Germinal center (tissue), 1 donor: Measurements from ENCODE around the gene TP53INP2.
A peak's percentile ranks its signal among the peaks of the same experiment; 100 is the strongest.
"Not testable (repeated sequence)": the region's sequence is repeated elsewhere in the genome, so short reads cannot be mapped to it uniquely, and the experiment has no call there.

Experiments
- DNase-seq: peaks from one replicate; pipeline ENCODE4 v3.0.0; 2012; ENCODE audit warnings: mixed read lengths, low spot score

TP53INP2 gene

DNA sequence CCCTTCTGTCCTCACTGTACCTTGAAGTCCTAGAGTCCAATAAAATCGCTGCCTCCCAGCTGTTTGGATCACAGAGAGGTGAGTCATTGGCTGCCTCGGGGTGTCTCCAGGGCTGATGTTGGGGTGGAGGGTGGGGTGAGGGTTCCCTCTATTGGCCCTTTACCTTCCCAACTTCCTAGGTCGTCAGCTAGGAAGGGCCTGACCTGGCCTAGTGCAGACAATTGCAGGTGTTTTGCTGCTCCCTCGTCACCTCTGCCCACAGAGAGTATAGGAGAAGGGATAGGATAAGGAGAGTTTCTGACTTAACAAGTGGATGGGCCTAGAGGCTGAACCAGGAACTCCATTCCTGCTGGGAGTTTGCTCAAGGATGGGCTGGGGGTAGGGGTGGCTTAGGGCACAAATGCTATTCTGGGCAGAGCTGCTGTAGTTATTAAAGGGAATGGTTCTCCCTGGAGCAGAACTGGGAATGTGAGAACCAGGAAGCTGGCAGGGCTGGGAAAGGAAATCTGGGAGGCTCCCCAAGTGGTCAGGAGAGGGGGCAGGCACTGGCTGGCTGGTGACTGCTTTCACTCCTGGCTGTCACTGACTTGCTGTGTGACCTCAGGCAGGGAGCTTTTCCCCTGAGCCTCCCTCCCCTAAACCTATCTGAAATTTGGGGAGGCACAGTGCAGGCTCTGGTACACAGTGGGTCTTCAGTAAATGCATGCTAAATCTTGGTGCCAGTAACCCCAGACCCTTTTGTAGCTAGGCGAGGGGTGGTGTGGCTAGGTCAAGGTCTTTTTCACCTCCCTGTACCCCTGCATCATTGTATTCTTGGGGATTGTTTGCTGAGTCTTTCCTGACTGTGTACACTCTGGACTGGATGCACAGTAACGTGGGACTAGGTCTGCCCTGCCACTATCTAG is 1.5 kb downstream of the TP53INP2 start:
- DNase-seq: no peak

DNA sequence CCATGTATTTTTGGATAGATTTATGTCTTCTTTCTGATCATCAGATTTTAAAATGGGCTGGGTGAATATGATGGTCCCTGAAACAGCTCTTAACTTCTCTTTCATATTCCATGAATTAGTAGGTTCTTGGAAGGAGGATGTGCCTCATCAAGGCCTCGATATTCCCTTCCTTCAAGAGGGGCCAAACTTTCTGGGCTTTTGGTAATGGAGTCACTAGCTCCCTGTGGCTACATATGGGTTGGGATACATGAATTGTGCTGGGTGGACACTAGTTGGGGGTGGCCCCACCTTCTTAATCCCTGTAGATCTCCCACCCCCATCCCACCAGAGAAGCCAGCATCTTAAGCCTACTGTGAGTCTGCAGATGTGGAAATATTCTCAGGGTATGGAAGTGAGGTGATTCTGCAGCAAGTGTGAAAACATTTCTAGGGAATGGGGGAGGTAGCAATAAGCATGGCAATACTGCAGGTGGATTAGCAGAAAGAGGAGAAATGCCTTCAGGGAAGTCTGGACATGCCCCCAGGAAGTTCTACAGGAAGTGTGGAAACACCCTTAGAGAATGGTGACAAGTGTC is 2.2 kb downstream of the TP53INP2 start:
- DNase-seq: no peak

DNA sequence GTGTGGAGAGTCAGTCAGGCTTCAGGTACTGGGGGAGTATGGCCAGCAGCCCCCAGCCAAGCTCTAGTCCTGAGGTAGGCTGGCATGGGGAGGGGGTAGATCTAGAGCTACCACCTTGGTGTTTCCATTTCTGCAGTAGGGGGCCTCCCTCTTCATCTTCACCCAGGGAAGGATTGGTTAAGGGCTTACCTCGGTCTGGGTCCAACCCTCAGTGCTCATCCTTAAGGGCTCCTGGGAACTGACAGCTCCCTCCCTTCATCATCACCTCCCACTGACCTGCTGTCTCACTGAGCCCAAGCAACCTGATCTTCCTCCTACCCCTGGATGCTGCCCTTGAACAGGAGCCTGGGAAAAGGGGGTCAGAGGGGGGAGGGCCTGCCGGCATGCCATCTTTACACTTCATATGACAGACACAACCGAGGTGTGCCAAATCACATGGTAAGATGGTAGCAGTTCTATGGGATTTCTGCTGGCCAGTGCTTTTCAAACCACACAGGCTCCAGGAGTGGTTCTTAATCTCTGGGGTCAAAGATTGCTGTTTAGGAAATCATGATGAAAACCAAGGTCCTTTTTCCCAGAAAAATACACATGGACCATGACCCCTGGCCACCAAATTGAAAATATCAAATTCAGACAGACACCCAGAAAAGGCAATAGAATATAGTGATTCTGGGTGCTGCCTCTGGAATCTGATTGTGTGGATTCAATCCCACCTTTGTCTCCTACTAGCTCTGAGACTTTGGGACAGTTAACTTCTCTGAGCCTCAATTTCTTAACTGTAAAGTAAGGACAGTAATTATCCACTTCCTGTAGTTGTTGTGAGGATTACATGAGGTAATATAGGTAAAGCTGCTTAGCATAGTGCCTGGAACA is 3.0 kb downstream of the TP53INP2 start:
- DNase-seq: no peak

DNA sequence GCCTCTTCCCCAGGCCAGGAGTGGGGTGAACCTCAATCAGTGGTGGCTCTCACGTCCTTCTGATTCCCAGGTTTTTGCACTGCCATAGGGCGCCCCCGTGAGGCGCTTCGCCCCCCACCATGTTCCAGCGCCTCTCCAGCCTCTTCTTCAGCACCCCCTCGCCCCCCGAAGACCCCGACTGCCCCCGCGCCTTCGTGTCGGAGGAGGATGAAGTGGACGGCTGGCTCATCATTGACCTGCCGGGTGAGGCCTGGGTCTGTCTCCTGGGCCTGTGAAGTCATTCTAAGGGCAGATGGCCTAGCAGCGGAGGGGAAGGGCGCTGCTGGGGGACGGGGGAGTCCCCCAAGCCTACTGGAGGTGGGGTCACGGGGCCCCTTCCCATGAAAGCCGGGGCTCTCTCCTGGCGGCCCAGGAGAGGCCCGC is 4.5 kb downstream of the TP53INP2 start:
- peak; percentile 63 for DNase-seq

DNA sequence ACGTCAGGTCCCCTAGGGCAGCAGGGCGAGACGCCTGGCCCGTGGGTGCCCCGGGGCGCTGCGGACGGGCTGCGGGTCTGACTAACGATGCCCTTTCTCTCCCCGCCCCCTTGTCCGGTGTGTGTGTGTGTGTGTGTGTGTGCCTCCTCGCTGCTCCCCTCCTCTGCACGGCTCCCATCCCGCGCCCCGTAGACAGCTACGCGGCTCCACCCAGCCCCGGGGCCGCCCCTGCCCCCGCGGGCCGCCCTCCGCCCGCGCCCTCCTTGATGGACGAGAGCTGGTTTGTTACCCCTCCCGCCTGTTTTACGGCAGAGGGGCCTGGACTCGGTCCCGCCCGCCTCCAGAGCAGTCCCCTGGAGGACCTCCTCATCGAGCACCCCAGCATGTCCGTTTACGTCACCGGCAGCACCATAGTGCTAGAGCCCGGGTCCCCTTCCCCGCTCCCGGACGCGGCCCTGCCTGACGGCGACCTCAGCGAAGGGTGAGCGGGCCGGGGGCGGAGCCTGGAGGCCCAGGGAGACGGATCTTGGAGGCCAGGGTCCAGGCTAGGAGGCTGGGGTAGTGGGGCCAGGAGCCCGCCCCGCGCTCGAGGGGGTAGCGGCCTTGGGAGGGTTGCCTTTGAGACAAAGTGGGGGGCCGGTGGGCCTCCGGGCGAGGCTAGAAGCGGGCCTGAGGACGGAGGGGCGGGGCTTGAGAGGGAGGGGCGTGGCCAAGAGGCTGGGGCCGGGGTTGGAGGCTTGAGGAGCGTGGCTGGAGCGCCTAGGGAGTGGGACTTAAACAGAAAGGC is 5.1 kb downstream of the TP53INP2 start:
- peak; percentile 90 for DNase-seq

DNA sequence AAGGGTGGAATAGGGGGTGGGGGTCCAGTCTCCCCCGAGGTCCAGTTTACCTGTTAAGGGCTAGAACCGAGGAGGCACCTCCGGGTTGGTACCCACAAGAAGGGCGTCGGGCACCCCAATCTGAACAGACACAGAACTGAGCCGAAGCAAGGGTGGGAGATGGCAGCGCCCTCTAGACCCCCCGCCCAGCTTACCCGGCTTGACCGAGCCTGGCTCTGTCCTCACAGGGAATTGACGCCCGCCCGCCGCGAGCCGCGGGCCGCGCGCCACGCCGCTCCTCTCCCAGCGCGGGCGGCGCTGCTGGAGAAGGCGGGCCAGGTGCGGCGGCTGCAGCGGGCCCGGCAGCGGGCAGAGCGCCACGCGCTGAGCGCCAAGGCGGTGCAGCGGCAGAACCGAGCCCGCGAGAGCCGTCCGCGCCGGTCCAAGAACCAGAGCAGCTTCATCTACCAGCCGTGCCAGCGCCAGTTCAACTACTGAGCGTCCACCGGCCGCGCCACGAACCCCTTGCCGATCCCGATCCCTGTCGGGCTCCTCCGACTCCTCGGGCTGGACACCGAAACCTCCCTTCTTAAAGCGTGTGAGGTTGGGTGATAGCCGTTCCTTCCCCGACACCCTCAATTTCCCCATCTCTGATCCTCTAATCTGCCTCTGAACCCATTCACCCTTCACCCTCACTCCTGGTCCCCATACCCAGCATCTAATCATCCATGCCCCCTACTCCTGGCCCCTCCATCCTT is 5.9 kb downstream of the TP53INP2 start:
- peak; percentile 85 for DNase-seq

DNA sequence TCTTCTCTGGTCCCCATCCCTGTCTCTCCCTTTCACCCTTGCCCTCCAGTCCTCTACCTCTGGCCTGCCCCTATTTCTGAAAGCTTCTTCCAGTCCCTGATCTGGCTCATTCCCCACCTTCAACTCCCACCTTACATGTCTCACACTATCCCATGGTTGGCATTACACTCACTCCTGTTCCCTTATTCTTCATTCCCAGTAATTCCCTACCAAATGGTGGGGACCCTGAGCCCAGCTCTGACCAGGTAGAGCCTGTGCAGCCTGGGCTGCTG is 6.4 kb downstream of the TP53INP2 start:
- no peak for DNase-seq

DNA sequence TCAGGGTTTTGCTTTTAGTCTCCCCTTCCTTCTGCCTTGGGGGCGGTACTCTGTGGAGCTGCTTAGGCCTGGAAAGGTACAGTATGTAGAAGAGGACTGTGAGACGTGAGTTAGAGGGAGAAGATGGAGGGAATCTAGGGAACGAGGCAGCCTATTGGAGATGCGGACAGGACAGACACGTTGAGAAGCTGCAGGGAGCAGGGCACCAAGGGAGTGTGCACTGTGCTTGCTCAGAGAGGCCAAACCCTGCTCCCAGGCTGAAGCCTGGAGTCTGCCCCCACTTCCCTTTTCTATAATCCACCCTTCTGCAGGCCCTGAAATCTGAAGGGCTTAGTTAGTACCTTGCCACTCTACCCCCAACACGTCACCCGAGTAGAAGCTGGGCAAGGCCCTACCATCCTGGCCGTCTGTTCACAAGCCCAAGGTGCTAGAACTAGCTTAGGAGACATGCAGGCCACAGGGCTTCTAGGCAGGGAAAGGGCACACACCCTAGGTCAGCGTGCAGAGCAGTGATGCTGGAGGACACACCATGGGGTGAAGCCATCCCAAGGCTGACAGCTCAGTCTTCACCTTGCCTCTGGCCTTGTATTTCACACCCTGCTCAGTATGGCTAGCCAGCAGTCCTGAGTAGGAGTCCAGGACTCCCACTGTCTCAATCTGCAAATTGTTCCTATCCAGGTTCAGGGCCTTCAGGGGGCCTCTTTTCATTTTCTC is 6.9 kb downstream of the TP53INP2 start:
- no peak for DNase-seq

DNA sequence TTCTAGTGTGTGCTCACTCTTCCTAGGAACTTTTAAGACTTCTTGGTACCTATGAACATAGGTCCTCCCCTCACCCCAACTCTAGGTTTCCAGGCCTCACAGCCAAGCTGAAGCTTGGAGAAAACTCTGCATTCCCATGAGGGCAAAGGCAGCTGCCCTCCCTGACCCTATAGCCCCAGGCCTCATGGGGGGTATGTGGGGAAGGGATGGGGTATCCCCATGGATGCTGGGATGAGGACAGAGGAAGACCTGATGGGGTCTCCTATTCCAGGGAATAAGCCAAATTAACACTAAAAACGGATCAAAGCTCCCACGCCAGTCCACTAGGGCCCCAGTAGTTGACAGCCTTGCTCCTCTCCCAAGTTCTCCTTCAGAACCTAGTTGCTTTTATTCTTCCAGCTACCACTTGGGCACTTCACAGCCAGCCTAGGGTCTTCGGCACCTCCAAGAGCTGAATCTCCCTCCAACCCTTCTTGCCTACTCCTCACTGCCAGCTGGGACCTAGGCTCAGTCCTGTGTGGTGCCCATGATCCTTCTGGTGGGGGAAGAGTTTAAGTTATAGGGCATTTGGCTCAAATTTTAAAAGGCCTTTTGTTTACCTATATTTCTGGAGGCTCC is 7.8 kb downstream of the TP53INP2 start:
- no peak for DNase-seq

DNA sequence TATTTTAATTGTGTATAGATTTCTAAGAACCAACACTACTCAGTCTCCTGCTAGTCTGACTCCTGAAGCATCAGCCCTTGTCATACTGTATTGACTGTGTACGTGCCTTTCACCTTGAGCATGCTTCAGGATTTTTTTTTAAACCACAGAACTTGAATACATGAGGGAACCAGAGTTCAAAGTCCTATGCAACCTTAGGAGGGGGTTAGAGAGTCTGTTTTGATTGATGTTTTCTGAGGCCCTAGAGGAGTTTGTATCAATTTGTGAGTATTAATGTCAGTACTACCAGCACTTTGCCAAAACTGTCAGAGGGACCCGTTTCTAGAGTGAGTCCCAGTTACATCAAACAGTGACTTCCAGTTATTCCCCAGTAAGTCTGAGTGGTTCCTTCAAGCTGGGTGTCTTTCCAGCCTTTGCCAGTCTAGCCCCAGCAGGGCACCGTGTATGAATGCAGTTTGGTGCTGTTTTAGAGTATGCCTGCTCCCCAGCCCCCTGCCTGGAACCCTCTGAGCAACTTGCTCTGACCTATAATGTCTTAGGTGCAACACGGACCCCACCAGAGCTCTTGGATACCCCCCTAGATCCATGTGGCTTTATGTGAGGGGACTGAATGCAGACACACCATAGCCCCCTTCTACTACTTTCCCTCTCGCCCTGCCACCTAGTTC is 8.5 kb downstream of the TP53INP2 start:
- DNase-seq: no peak

DNA sequence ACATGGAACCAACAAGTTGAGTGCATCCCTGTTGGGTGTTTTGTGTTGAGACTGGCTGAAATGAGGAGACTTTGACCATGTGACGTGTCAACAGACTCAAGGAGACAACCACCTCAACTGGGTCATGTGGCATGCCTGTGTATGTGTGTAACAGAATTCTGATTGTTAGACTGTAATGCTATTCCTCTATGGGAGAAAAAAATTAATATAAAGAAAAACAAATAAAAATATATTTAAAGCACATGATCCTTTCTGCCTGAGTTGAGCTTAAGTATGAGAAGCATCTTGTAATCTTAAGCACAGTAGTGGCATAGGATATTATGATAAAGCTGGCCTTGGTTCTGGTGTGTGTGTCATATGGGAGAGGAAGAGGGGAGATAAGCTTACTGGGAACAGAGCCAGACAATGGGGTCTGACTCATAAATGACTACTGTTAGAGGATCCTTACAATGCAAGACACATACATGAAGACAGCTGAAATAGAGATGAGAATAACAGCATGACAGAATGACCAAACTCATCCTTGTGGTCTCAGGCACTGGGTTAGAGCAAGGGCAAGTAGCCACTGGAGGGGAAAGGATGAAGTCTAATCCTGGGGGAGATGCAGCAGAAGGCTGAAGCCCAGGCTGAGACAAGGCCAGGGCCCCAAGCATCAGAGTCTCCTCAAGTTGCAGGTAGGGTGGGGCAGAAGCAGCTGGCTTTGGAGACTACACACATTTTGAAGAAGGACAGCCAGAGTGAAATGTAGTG is 9.2 kb downstream of the TP53INP2 start:
- no peak for DNase-seq

DNA sequence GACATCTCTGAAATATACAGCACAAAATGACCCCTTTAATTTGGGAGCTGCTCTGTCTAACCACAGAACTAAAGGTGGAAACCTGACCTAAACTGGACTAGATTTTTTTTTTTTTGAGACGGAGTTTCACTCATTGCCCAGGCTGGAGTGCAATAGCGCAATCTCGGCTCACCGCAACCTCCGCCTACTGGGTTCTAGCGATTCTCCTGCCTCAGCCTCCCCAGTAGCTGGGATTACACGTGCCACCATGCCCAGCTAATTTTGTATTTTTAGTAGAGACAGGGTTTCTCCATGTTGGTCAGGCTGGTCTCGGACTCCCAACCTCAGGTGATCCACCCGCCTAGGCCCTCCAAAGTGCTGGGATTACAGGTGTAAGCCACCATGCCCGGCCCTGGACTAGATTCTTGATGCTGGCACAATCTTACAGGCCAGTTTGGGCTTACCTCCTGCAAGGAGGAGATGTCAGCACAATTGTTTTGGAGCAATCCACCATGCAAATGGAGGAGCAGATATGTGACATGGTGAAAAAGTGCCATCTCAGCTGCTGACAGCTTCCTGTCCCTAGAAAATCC is 9.9 kb downstream of the TP53INP2 start:
- not testable (repeated sequence) for DNase-seq

DNA sequence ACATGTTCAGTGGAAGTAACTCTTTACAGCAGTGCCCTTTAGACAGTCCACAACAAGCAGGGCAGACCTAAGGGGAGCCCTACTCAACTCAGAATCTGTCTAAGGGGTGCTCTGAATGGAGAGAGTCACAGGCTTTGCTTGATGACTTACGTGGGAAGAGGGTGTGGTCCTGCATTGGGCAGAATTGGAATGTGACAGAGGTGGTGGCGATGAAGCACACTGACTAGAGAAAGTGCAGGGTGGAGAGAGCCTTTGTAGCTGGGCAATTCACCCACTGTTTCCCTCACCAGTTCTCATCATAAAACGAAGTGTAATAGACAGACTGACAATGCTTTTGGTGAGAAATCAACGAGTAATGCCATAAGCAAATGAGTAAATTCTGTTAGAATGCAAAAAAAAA is 11.2 kb downstream of the TP53INP2 start:
- no peak for DNase-seq

DNA sequence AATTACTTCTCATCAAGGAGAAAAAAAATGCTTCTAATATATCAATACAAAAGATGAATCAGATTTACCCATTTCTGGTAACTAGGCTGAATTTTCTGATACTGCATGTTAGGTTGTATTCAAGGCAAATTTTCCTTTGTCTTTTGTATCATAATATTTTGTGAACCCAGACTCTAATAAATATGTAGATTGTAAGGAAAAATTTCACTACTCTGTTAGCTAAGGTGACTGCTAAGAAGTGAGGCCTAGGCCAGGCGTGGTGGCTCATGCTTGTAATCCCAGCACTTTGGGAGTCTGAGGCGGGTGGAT is 12.7 kb downstream of the TP53INP2 start:
- no peak for DNase-seq

DNA sequence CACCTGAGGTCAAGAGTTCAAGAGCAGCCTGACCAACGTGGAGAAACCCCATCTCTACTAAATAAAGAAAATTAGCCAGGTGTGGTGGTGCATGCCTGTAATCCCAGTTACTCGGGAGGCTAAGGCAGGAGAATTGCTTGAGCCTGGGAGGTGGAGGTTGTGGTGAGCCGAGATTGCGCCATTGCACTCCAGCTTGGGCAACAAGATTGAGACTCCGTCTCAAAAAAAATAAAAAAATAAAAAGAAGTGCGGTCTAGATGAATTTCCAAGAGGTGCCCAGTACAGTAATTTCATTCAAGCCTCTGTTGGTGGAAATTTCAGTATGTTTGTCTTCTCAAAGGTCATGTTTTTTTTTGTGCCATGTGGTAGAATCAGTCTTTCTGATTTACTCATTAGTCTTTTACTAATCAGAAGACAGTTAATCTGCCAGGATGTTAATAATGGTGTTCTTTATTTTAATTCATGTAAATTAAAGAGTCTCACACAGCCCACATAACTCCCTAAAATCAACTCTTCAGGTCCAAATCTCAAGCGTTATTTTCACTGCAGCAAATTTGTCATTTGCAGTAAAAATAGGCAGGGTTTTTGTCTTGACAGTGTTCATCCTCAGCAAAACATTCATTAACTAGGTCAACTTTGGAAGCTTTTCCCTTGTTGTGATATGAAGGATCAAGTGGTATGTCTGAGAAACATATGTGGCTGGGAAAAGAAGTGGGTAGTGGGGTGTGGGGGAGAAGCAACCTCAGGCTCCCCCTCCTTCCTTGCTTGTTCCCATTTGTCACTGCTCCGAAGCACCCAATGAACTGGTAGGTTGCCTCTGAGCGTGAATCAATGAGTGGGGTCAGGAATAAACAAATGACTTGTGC is 13.3 kb downstream of the TP53INP2 start:
- no peak for DNase-seq

DNA sequence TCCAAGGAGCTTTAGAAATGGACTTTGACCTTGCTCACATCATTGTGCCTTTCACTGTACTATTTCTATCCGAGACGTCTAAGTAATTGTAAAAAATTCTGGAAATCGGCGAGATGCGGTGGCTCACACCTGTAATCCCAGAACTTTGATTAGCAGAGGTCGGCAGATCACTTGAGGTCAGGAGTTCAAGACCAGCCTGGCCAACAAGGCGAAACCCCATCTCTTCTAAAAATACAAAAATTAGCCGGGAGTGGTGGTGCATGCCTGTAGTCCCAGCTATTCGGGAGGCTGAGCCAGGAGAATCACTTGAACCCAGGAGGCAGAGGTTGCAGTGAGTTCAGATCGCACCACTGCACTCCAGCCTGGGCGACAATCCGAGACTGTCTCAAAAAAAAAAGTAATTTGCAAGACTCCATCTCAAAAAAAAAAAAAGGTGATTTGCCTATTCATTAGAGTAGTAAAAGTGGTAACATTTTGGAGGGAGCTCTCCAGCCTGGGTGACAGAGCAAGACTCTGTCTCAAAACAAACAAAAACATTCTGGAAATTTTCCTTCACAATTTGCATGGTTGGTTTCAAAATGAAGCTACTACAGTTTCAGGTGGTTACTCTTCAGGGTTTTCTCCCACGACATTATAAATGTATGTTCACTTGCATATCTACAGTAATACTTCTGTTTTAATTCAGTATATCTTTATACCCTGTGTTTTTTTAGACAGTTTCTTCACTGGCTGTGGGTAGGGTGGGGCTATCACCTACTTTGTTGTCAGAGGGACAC is 15.3 kb downstream of the TP53INP2 start:
- DNase-seq: peak; percentile 64

DNA sequence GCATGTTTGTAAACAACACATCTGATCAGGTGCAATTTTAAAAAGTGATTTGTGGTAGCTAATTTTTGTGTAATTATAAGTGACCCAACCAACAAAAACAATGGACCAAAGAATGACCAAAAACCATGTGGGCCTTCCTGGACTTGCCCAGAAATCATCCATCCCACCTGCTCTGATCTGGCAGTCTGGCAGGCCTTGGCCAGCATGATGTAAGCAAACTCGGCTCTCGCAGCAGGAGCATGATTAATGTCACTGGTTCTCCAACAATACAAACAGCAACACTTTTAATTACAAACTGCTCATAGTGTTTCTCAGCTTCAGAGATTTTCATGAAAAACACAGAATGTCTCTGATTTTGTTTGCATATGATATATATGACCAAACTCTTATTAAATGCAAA is 16.1 kb downstream of the TP53INP2 start:
- DNase-seq: no peak
